ENCODE data around the gene IL17RC. TPM values are rescaled to one million over a fixed set of nuclear protein-coding genes. Genes with fewer than 3 reads are reported as not detected.
A peak's percentile ranks its signal among the peaks of the same experiment; 100 is the strongest.
"Not testable (repeated sequence)": the region's sequence is repeated elsewhere in the genome, so short reads cannot be mapped to it uniquely, and the experiment has no call there.

The IL17RC gene
- total and polyA plus RNA-seq, 2 of the 4 experiments (the other 2 are of a cell fraction), result 20.8 to 28.3 TPM

GRCh38 chr3:9896755-9897407 lies 20.0 kb upstream of the IL17RC start:
- BruUV-seq (replicated peaks); H3K23ac ChIP-seq (ENCODE audit: low read depth, low read length); H3K27ac ChIP-seq (ENCODE audit: insufficient read depth, low read length); H3K27me3 ChIP-seq (ENCODE audit: control insufficient read depth, insufficient read depth, low read length); H3K9me3 ChIP-seq (ENCODE audit: control insufficient read depth, insufficient read depth, low read length); H2BK15ac ChIP-seq (ENCODE audit: low read depth, low read length); H4K5ac ChIP-seq (ENCODE audit: low read depth, low read length); DNase-seq; H2BK5ac ChIP-seq (ENCODE audit: low read depth, low read length, poor library complexity, severe bottlenecking); H4K91ac ChIP-seq (ENCODE audit: insufficient read depth, low read depth, low read length); H2AFZ ChIP-seq (replicated peaks; ENCODE audit: low read length, poor library complexity); CTCF ChIA-PET; H4K20me1 ChIP-seq (ENCODE audit: insufficient read depth, low read length); H3K14ac ChIP-seq (replicated peaks; ENCODE audit: low read depth, low read length); POLR2A ChIA-PET (ENCODE audit: unreplicated experiment); H4K8ac ChIP-seq (ENCODE audit: low read depth in 2 of 2, low read length in 2 of 2); intact Hi-C loops (cut with micrococcal nuclease); ATAC-seq (ENCODE audit: low read depth); H3K4me1 ChIP-seq (ENCODE audit: control insufficient read depth, insufficient read depth, low read length); dilution Hi-C loops (cut with HindIII; ENCODE audit: low sequenced_read_pairs, unreplicated experiment); H2BK20ac ChIP-seq (ENCODE audit: low read depth, low read length); H3K18ac ChIP-seq (ENCODE audit: low read depth, low read length); H2AK5ac ChIP-seq (ENCODE audit: low read depth, low read length); H3K56ac ChIP-seq (ENCODE audit: extremely low read depth, insufficient read depth, low read length); H3K9ac ChIP-seq (ENCODE audit: low read depth, low read length); in situ Hi-C loops (cut with MboI; ENCODE audit: low sequenced_read_pairs); H3K4me3 ChIP-seq (ENCODE audit: insufficient read depth, low read depth, low read length); H2BK120ac ChIP-seq (ENCODE audit: low read depth, low read length); H2AK9ac ChIP-seq (replicated peaks; ENCODE audit: low read depth, low read length, poor library complexity); H3K4me2 ChIP-seq (ENCODE audit: low read depth, low read length); H3K4ac ChIP-seq (ENCODE audit: low read depth, low read length): not testable (repeated sequence)
- Histone ChIP-seq H3K36me3 (ENCODE audit: control insufficient read depth, insufficient read depth, low read length) (peaks cover 15% of the 10 kb centered on the region), H3K79me1 (ENCODE audit: low read depth in 1 of 2, low read length in 2 of 2) (peaks cover 26 to 48% of the 10 kb centered on the region in 2 experiments), H3K9me1 (ENCODE audit: insufficient read depth, low read length) (peaks cover 13% of the 10 kb centered on the region)
- WGBS, 2 experiments (ENCODE audit: extremely low coverage in 2 of 2, insufficient read length in 1 of 2), result 100% methylated on average over 1 of the region's 10 CpGs; no CpG with 5 or more reads in 1 of the 2 experiments
- TF ChIP-seq CEBPB (IDR thresholded peaks at IDR 0.05; ENCODE audit: low read depth, low read length), result 0 out of 2 replicates have a peak, but pooled peaks have one; percentile 27
